Activated naive CD8-positive, alpha-beta T cell treated with anti-CD3 and anti-CD28 coated beads, Interleukin-2, amount 10 ng/mL, durations not matched to agents 7 days and 5 days (primary cell): Measurements from ENCODE around the gene DIAPH3. TPM values are rescaled to one million over a fixed set of nuclear protein-coding genes. Genes with fewer than 3 reads are reported as not detected.
"Not testable (repeated sequence)": the region's sequence is repeated elsewhere in the genome, so short reads cannot be mapped to it uniquely, and the experiment has no call there.

Experiments used
- ATAC-seq: fragments of 150-1000 bp; cut with Tn5 transposase; one replicate; pipeline ENCODE4 v1.10.0; 2021; ENCODE audit warnings: low read depth, moderate library complexity
- POLR2A ChIA-PET: fragments of 350-600 bp; sonication (Branson Sonifier 250); formaldehyde crosslinking; loops from one replicate; lab custom pipeline; 2021; ENCODE audit warnings: antibody characterized with exemption; lab: Charles Lee
- DNase-seq: peaks from one replicate; pipeline ENCODE4 v3.0.0; 2021
- H3K27ac Mint-ChIP-seq: one replicate; pipeline ENCODE4 v1.8.0; 2022; ENCODE audit warnings: mild to moderate bottlenecking, mixed read lengths
- H3K27me3 Mint-ChIP-seq: one replicate; pipeline ENCODE4 v1.8.0; 2022; ENCODE audit warnings: mild to moderate bottlenecking, moderate library complexity, mixed read lengths
- H3K36me3 Mint-ChIP-seq: one replicate; pipeline ENCODE4 v1.8.0; 2021; ENCODE audit warnings: mild to moderate bottlenecking, mixed read lengths
- H3K4me1 Mint-ChIP-seq: one replicate; pipeline ENCODE4 v1.8.0; 2021; ENCODE audit warnings: mixed read lengths
- H3K4me3 Mint-ChIP-seq: one replicate; pipeline ENCODE4 v1.8.0; 2022; ENCODE audit warnings: mild to moderate bottlenecking, moderate library complexity, mixed read lengths
- H3K9me3 Mint-ChIP-seq: one replicate; pipeline ENCODE4 v1.8.0; 2021; ENCODE audit warnings: mixed read lengths
- total RNA-seq, 2 experiments: library from RNA; stranded (reverse); gene quantifications; one replicate each; pipeline ENCODE4 v1.2.3, GENCODE V29; 2021

DIAPH3 gene, protein sequence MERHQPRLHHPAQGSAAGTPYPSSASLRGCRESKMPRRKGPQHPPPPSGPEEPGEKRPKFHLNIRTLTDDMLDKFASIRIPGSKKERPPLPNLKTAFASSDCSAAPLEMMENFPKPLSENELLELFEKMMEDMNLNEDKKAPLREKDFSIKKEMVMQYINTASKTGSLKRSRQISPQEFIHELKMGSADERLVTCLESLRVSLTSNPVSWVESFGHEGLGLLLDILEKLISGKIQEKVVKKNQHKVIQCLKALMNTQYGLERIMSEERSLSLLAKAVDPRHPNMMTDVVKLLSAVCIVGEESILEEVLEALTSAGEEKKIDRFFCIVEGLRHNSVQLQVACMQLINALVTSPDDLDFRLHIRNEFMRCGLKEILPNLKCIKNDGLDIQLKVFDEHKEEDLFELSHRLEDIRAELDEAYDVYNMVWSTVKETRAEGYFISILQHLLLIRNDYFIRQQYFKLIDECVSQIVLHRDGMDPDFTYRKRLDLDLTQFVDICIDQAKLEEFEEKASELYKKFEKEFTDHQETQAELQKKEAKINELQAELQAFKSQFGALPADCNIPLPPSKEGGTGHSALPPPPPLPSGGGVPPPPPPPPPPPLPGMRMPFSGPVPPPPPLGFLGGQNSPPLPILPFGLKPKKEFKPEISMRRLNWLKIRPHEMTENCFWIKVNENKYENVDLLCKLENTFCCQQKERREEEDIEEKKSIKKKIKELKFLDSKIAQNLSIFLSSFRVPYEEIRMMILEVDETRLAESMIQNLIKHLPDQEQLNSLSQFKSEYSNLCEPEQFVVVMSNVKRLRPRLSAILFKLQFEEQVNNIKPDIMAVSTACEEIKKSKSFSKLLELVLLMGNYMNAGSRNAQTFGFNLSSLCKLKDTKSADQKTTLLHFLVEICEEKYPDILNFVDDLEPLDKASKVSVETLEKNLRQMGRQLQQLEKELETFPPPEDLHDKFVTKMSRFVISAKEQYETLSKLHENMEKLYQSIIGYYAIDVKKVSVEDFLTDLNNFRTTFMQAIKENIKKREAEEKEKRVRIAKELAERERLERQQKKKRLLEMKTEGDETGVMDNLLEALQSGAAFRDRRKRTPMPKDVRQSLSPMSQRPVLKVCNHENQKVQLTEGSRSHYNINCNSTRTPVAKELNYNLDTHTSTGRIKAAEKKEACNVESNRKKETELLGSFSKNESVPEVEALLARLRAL
- total RNA-seq, result 10 to 100 TPM; 16.2 to 18.3 TPM

DNA sequence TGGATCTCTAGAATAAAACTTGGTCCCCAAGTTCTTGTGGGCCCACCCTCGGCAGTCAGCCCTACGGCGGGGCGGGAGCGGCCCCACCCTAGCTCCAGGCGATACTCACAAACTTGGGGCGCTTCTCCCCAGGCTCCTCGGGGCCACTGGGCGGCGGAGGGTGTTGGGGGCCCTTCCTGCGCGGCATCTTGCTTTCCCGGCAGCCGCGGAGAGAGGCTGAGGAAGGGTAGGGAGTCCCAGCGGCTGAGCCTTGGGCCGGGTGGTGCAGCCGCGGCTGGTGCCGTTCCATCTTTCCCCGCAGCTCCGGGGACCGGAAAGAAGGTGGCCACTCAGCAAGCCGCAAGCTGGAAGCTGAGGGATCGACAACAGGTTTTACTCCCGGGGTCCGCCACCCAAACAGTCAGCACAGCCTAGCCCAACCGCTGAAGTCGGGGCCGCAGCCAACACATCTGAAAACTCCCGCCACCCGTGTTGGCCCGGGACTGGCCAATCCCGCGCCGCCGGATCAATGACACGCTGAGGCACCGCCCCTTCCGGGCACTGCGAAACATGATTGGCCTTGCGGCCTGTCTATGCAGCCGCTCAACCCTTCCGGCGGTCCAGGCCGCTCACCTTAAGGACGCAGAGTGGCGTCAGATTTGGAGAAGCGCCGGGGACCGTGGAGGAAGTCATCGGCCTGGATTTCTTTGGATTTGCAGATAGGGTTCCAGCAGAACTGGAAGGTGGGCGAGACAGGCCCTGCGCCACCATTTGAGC is at the start of gene DIAPH3:
Gene DIAPH3, minus strand, starts transcription at position 451 of the 756 bp plus-strand sequence. Its CDS starts 162 bp downstream, at position 289.
- no peaks in the 10 kb centered on the region for H3K9me3 Mint-ChIP-seq
- ATAC-seq, result peak; percentile 99
- H3K27ac Mint-ChIP-seq, result peak within 1 kb of the TSS; percentile 89
- no peaks in the 10 kb centered on the region for H3K27me3 Mint-ChIP-seq
- peak within 1 kb of the TSS; percentile 93 for H3K4me3 Mint-ChIP-seq
- peaks cover 26% of the 10 kb centered on the region for H3K4me1 Mint-ChIP-seq
- DNase-seq, result peak; percentile 94
- peaks cover 18% of the 10 kb centered on the region for H3K36me3 Mint-ChIP-seq
- POLR2A ChIA-PET, result no interaction called here

DNA sequence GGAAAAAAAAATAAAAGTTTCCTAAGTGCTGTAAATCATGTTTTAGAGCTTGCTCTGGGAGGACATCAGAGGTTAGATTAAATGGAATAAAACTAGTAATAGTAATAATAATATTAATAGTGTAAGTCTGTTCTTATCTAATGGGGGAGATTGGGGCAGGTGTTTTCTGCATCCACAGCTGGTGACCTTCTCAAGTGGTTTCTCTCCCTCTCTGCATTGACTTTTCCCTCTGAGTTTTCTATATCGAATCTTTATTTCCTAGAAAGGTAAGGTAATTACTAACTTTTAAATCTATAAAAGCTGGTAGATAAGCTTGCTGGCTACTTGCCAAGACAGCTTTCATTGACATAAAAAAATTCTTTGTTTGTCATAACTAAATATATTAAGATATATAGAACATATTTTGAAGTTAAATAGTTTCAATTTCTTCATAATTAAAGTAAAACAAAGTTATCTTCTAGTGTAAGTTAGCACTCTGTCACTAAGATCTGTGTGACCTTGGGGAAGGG is 49.6 kb upstream of the DIAPH3 start:
- no peaks in the 10 kb centered on the region for H3K36me3 Mint-ChIP-seq
- DNase-seq, result no peak
- H3K4me1 Mint-ChIP-seq, result no peaks in the 10 kb centered on the region
- peaks cover 9% of the 10 kb centered on the region for H3K27me3 Mint-ChIP-seq
- H3K4me3 Mint-ChIP-seq, result no peak overlapping the region
- POLR2A ChIA-PET, result no interaction called here
- no peaks in the 10 kb centered on the region for H3K9me3 Mint-ChIP-seq
- ATAC-seq, result no peak
- H3K27ac Mint-ChIP-seq, result no peak overlapping the region

DNA sequence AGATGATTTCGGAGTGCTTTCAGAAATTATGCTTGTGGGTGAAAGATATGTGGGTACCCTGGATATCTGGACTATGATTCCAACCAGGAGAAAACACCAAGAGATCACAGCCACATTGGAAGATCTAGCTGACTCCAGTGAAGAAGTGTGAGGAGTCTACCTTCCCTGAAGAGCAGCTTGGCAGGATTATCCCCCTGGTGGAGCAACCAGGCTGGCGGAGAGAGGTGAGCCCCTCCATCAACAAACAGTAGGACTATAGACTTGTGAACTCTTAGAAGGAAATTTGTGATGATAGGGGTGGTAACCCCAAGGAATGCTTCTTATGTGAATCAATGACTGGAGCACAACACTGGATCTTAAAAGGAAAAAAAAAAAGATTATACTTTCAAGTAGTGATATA is 47.8 kb upstream of the DIAPH3 start:
- Mint-ChIP-seq H3K4me3 (no peak overlapping the region), H3K9me3 (no peaks in the 10 kb centered on the region), H3K27me3 (peaks cover 13% of the 10 kb centered on the region), H3K4me1 (no peaks in the 10 kb centered on the region), H3K36me3 (no peaks in the 10 kb centered on the region), H3K27ac (no peak overlapping the region)
- ATAC-seq, result no peak
- no peak for DNase-seq
- POLR2A ChIA-PET, result no interaction called here

DNA sequence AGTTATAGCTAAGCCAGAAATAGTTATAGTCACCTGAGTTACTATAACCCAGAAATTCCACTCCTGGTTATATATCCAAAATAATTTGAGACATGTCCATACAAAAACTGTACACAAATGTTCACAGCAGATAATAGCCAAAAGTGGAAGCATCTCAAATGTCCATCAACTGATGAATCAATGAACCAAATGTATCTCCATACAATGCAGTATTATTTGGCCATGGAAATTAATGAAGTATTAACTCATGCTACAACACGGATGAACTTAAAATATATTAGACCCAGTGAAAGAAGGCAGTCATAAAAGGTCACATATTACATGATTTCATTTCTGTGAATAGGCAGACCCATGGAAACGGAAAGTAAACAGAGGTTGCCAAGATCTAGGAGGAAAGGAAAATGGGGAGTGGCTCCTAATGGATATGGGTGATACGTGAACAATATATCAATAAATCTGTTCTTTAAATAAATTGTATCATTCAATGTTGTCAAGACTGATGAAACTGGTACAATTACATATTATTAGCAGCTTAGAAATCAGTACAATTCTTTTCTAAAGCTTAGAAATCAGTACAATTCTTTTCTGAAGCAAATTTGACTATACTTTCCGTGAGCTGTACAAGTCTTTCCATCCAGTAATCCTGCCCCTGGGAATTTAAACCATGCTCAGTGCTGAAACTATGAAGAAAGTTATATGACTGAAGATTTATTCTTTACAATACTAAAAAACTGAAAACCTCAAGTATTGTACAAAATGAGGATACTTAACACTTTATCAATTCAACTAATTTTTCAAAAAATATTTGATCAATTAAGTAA is 47.0 kb upstream of the DIAPH3 start:
- Mint-ChIP-seq H3K4me3 (no peak overlapping the region), H3K27me3 (peaks cover 13% of the 10 kb centered on the region), H3K9me3 (no peaks in the 10 kb centered on the region), H3K27ac (no peak overlapping the region), H3K4me1 (no peaks in the 10 kb centered on the region), H3K36me3 (no peaks in the 10 kb centered on the region)
- POLR2A ChIA-PET, result no interaction called here
- DNase-seq (no peak), ATAC-seq (no peak)

DNA sequence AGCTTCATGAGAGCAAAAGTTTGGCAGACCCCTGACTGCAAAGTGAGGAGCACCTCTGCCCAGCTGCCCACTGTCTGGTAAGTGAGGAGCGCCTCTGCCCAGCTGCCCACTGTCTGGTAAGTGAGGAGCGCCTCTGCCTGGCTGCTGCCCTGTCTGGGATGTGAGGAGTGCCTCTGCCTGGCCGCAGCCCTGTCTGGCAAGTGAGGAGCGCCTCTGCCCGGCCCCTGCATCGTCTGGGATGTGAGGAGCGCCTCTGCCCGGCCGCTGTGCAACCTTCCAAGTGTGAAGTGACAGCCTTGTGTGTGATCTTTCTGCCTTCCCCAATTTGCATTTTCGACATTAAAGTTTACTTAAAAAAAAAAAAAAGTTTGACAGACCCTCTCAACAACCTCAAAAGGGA is 41.8 kb upstream of the DIAPH3 start:
- H3K4me1 Mint-ChIP-seq, H3K36me3 Mint-ChIP-seq, ATAC-seq, POLR2A ChIA-PET, H3K4me3 Mint-ChIP-seq, H3K9me3 Mint-ChIP-seq, DNase-seq, H3K27ac Mint-ChIP-seq: not testable (repeated sequence)
- peaks cover 12% of the 10 kb centered on the region for H3K27me3 Mint-ChIP-seq

DNA sequence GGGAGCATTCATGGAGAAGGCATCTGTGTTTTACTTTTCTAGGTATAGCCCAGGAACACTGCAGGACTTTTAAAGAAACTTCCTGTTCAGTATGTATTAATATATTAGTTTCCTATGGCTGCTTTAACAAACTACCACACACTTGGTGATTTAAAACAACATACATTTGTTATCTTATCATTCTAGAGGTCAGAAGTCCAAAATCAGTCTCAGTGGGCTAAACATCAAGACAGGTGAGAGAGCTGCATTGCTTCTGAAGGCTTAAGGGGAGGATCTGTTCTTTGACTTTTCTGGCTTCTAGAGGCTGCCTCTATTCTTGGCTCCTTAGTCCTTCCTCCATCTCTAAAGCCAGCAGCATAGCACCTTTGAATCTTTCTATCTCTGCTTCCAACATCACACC is 37.6 kb upstream of the DIAPH3 start:
- no peak for DNase-seq
- POLR2A ChIA-PET, result no interaction called here
- Mint-ChIP-seq H3K36me3 (no peaks in the 10 kb centered on the region), H3K4me1 (no peaks in the 10 kb centered on the region), H3K27ac (no peak overlapping the region), H3K4me3 (no peak overlapping the region), H3K27me3 (peaks cover 12% of the 10 kb centered on the region), H3K9me3 (no peaks in the 10 kb centered on the region)
- no peak for ATAC-seq

DNA sequence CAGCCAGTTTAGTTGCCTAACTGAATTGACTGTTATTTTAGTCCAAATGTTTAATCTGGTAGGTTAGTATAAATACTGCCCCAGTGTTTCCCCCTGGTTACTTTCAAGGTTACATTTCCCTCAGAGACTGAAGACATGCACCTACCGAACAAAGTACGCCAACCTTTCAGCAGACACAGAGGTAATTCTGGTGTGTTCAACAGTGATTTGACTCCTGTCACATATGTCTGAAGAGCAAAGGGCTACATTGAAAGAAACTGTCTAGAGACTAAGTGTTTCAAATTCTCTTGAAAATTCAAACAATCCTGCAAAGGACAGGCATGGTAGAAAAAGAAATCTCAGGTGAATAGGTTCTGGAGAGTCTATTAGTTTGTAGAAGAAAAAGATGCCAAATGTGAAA is 32.2 kb upstream of the DIAPH3 start:
- ATAC-seq, DNase-seq, H3K4me3 Mint-ChIP-seq, H3K36me3 Mint-ChIP-seq, POLR2A ChIA-PET, H3K9me3 Mint-ChIP-seq, H3K27ac Mint-ChIP-seq, H3K4me1 Mint-ChIP-seq: not testable (repeated sequence)
- H3K27me3 Mint-ChIP-seq, result peaks cover 21% of the 10 kb centered on the region

DNA sequence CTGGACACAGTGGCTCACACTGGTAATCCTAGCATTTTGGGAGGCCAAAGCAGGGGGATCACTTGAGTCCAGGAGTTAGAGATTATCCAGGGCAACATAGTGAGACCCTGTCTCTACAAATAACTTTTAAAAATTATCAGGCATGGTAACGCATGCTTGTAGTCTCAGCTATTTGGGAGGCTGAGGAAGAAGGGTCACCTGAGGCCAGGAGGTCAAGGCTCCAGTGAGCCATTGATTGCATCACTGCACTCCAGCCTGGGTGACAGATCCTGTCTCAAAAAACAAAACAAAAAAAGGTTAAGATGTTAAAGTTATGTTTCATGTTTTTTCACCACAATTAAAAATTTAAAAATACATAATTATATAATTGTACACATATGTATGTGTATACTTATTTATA is 19.2 kb upstream of the DIAPH3 start:
- DNase-seq, result no peak
- POLR2A ChIA-PET, result no interaction called here
- Mint-ChIP-seq H3K4me1 (no peaks in the 10 kb centered on the region), H3K36me3 (no peaks in the 10 kb centered on the region), H3K9me3 (no peaks in the 10 kb centered on the region), H3K4me3 (no peak overlapping the region), H3K27ac (no peak overlapping the region), H3K27me3 (peaks cover 3% of the 10 kb centered on the region)
- no peak for ATAC-seq

DNA sequence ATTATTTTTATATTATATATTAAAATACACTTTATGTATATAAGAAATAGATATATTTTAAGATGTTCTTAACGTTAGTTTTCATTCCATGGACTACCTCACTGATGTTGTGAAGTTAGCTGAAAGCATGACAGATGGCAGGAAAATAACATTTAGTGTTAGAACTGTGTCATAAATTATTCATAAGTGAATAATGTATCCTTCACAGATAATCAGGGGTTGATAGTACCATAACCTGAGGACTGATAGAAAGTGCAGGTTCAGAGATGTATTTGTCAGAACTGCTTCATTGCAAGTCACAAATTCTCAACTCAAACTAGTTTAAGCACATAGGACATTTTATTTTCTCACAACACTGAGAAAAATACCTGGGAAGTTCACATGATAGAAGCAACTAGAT is 14.6 kb upstream of the DIAPH3 start:
- no peak for DNase-seq
- POLR2A ChIA-PET, result no interaction called here
- no peak overlapping the region for H3K27ac Mint-ChIP-seq
- H3K36me3 Mint-ChIP-seq, result no peaks in the 10 kb centered on the region
- no peaks in the 10 kb centered on the region for H3K9me3 Mint-ChIP-seq
- ATAC-seq, result no peak
- peaks cover 22% of the 10 kb centered on the region for H3K27me3 Mint-ChIP-seq
- H3K4me3 Mint-ChIP-seq, result no peak overlapping the region
- H3K4me1 Mint-ChIP-seq, result no peaks in the 10 kb centered on the region

DNA sequence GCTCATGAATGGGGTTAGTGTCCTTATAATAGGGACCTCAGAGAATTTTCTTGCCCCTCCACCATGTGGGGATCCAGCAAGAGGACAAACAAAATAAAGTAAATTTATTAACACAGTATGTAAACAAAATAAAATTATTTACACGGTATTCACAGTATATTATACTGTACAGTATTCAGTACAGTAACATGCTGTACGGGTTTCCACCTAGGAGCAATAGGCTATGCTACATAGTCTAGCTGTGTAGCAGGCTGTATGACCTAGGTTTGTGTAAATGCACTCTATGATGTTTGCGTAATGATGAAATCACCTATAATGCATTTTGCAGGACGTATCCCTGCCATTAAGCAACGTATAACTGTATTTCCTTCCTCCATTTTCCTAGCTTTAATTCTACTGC is 11.8 kb upstream of the DIAPH3 start:
- DNase-seq (no peak), ATAC-seq (no peak)
- Mint-ChIP-seq H3K4me1 (no peaks in the 10 kb centered on the region), H3K27me3 (peaks cover 23% of the 10 kb centered on the region), H3K4me3 (no peak overlapping the region), H3K9me3 (no peaks in the 10 kb centered on the region), H3K36me3 (no peaks in the 10 kb centered on the region), H3K27ac (no peak overlapping the region)
- POLR2A ChIA-PET, result no interaction called here

DNA sequence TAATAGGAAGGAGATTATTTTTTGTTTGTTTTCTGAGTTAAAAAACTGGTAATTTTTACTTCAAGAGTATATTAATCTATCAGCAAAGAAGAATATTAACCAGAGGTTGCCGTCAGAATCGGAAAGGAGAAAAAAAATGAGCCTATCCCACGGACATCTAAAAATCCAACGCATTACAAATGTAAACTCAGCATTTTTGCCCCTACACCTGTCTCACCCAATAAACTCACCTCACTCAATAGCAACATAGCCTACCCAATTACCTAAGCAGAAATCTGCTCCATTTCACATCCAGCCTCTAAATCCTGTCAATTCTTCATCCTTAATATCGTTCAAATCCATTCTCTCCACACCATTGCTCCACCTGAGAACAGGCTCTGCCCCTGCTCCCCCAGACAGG is 10.4 kb upstream of the DIAPH3 start:
- no peak for DNase-seq
- no peaks in the 10 kb centered on the region for H3K36me3 Mint-ChIP-seq
- no peak overlapping the region for H3K27ac Mint-ChIP-seq
- POLR2A ChIA-PET, result no interaction called here
- ATAC-seq, result no peak
- H3K27me3 Mint-ChIP-seq, result peaks cover 22% of the 10 kb centered on the region
- H3K4me3 Mint-ChIP-seq, result no peak overlapping the region
- no peaks in the 10 kb centered on the region for H3K4me1 Mint-ChIP-seq
- no peaks in the 10 kb centered on the region for H3K9me3 Mint-ChIP-seq

DNA sequence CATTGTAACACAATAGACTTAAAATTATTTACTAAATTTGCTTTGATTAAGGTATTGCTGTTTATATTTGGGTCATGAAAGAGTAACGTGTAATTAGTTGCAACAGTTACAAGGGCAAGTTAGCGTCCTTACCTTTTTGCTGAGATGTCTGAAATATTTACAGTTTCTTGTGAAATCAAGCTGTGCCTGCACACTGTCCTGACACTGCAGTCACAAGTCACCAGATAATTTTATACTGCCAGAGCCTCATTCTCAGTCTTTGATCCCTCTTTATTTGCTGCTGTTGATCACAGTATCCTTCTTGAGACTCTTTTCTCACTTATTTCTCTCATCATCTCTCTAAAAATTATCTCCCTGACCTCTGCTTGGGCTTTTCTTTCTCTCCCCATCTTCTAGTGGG is 8.4 kb upstream of the DIAPH3 start:
- ATAC-seq, result no peak
- Mint-ChIP-seq H3K4me3 (no peak overlapping the region), H3K27ac (no peak overlapping the region), H3K27me3 (peaks cover 20% of the 10 kb centered on the region), H3K4me1 (no peaks in the 10 kb centered on the region), H3K9me3 (no peaks in the 10 kb centered on the region), H3K36me3 (no peaks in the 10 kb centered on the region)
- no peak for DNase-seq
- POLR2A ChIA-PET, result no interaction called here
